Fibroblast of lung (primary cell): Measurements from ENCODE around the gene ZNF512B. TPM values are rescaled to one million over a fixed set of nuclear protein-coding genes. Genes with fewer than 3 reads are reported as not detected.

Source experiments
- DNase-seq, 2 donors: peaks; one replicate each; pipeline versions ENCODE4 v3.0.0 to v3.0.0-alpha.2; 2010; ENCODE audit warnings: low read depth in 2 of 2
- H2AFZ ChIP-seq: 2 replicates; pipeline ENCODE4 v1.5.1; 2012; ENCODE audit warnings: low read length, control low read depth, inconsistent platforms
- H3K27ac ChIP-seq: 2 replicates; pipeline ENCODE4 v1.5.1; 2011; ENCODE audit warnings: low read length, control low read depth; ENCODE audit not compliant: insufficient read depth
- H3K27me3 ChIP-seq: 2 replicates; pipeline ENCODE4 v1.5.1; 2011; ENCODE audit warnings: mild to moderate bottlenecking, low read length; ENCODE audit not compliant: control insufficient read depth, insufficient read depth
- H3K36me3 ChIP-seq: 2 replicates; pipeline ENCODE4 v1.5.1; 2011; ENCODE audit warnings: low read length; ENCODE audit not compliant: control insufficient read depth, insufficient read depth
- H3K4me1 ChIP-seq: 2 replicates; pipeline ENCODE4 v1.5.1; 2011; ENCODE audit warnings: low read length; ENCODE audit not compliant: control insufficient read depth, insufficient read depth; ENCODE audit errors: extremely low read depth
- H3K4me2 ChIP-seq: 2 replicates; pipeline ENCODE4 v1.5.1; 2011; ENCODE audit warnings: low read length, control low read depth; ENCODE audit not compliant: insufficient read depth; ENCODE audit errors: extremely low read depth
- H3K4me3 ChIP-seq, 4 experiments: fragments of 200-600 bp in 1 of 4; sonication (generic) in 1 of 4; replicated peaks in 1 of 4; 2 replicates each; pipeline ENCODE4 v1.5.1; 2011 to 2016; ENCODE audit warnings: low read length in 4 of 4, low read depth in 3 of 4, mild to moderate bottlenecking in 3 of 4, control low read depth in 2 of 4, inconsistent platforms in 1 of 4, mixed read lengths in 1 of 4; ENCODE audit not compliant: insufficient read depth in 1 of 4; ENCODE audit errors: control extremely low read depth in 1 of 4
- H3K79me2 ChIP-seq: 2 replicates; pipeline ENCODE4 v1.5.1; 2012; ENCODE audit warnings: mild to moderate bottlenecking, low read length, inconsistent platforms; ENCODE audit not compliant: control insufficient read depth, insufficient read depth
- H3K9ac ChIP-seq: 2 replicates; pipeline ENCODE4 v1.5.1; 2011; ENCODE audit warnings: mild to moderate bottlenecking, low read length, control low read depth; ENCODE audit not compliant: insufficient read depth
- H3K9me3 ChIP-seq: 2 replicates; pipeline ENCODE4 v1.5.1; 2012; ENCODE audit warnings: low read depth, low read length; ENCODE audit not compliant: control insufficient read depth, insufficient read depth
- H4K20me1 ChIP-seq: 2 replicates; pipeline ENCODE4 v1.5.1; 2011; ENCODE audit warnings: low read length; ENCODE audit not compliant: control insufficient read depth, insufficient read depth; ENCODE audit errors: extremely low read depth
- CTCF ChIP-seq, 2 donors: IDR thresholded peaks in 1 of 2; conservative IDR thresholded peaks in 1 of 2; 1 replicate in 1 of 2; 2 replicates in 1 of 2; pipeline ENCODE4 v1.5.1; 2011 to 2012; ENCODE audit warnings: low read length in 2 of 2, control low read depth in 1 of 2, inconsistent platforms in 1 of 2, low read depth in 1 of 2, mild to moderate bottlenecking in 1 of 2
- EZH2 ChIP-seq: IDR thresholded peaks from 2 replicates; pipeline ENCODE4 v1.5.1; 2012; ENCODE audit warnings: low read length, control low read depth, mild to moderate bottlenecking; ENCODE audit errors: missing control alignments
- polyA plus RNA-seq, 2 donors: library from polyadenylated mRNA; depleted of rRNA in 1 of 2; stranded (reverse) in 1 of 2; unstranded in 1 of 2; fragments of >200 nt; gene quantifications; 2 replicates each; pipeline ENCODE4 v1.2.1, GENCODE V29; 2011 to 2012; ENCODE audit warnings: missing spikeins in 1 of 2
- total RNA-seq: library from RNA; depleted of rRNA; stranded (reverse); fragments of >200 nt; gene quantifications from 2 replicates; pipeline ENCODE4 v1.2.1, GENCODE V29; 2014

Gene ZNF512B
- total and polyA plus RNA-seq, 2 donors (not counting 1 experiment from before 2014, with no cell fraction given) = 3.5 to 8.4 TPM

DNA sequence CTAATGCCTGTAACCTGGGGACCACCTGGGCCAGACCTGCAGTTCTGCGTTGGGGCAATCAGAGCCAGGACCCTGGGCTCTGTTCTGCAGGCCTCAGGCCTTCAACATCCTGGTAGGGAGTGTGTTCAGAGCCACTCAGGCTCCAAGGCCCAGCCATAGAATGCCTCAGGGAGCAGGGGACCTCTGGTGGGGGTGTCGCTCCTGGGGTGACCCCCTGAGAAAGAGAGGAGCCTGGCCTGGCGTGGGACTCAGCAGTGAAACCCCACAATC is 26.0 kb downstream of the ZNF512B start:
- Histone ChIP-seq H3K9me3 (no peaks in the 10 kb centered on the region), H2AFZ (no peak overlapping the region), H3K79me2 (peaks cover 26% of the 10 kb centered on the region), H4K20me1 (no peaks in the 10 kb centered on the region), H3K27ac (no peak overlapping the region), H3K4me3 (no peak overlapping the region), H3K36me3 (peaks cover 41% of the 10 kb centered on the region), H3K9ac (no peak overlapping the region), H3K4me1 (peaks cover 2% of the 10 kb centered on the region), H3K27me3 (no peaks in the 10 kb centered on the region), H3K4me2 (no peak overlapping the region)
- TF ChIP-seq EZH2 = no peak
- TF ChIP-seq CTCF (conservative IDR thresholded peaks at IDR 0.05 in 1 of 2, IDR thresholded peaks at IDR 0.05 in 1 of 2; ENCODE audit: low read depth in 1 of 2, low read length in 2 of 2) = no peak
- no peak for DNase-seq

- Histone ChIP-seq H3K9me3 (no peaks in the 10 kb centered on the region), H3K79me2 (peaks cover 22% of the 10 kb centered on the region), H2AFZ (no peak overlapping the region), H3K4me1 (no peaks in the 10 kb centered on the region), H3K27ac (no peak overlapping the region), H3K27me3 (no peaks in the 10 kb centered on the region), H3K4me3 (no peak overlapping the region), H3K4me2 (no peak overlapping the region), H3K9ac (no peak overlapping the region), H3K36me3 (peaks cover 41% of the 10 kb centered on the region), H4K20me1 (no peaks in the 10 kb centered on the region)
- TF ChIP-seq CTCF (conservative IDR thresholded peaks at IDR 0.05 in 1 of 2, IDR thresholded peaks at IDR 0.05 in 1 of 2; ENCODE audit: low read depth in 1 of 2, low read length in 2 of 2) (no peak), EZH2 (no peak)
- no peak for DNase-seq
These were observed 26.5 kb downstream of the ZNF512B start for GRCh38 chr20:63942969-63943807.

DNA sequence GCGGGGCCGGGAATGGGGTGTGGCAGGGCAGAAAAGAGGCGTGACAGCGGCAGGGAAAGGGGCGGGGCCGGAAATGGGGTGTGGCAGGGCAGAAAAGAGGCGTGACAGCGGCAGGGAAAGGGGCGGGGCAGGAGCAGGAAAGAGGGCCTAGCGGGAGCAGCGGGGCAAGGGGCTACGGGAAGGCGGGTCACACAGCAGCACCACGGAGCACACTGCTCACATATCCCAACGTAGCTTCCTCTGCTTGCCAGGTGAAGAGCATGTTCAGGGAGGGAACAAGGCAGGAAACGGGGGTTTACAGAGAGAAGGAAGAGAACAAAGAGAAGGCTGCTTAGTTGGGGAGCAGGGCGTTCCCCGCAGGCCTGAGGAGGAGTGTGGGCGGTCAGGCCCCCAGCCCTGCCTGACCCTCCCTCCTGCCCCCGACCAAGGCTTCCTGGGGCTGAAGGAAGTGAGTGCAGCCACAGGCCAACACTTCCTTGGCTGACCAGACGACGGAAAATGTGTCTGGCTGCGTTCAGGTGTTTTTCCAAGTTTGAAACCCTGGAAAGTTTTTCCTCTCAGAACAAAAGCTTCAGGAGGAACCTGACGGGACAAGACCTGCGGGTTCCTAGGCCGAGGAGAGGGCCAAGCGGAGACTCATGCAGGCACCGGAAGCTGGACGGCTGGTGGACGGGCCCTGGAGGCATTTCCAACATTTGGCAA is 27.3 kb downstream of the ZNF512B start:
- Histone ChIP-seq H3K9me3 (no peaks in the 10 kb centered on the region), H3K79me2 (peaks cover 15% of the 10 kb centered on the region), H3K27ac (no peak overlapping the region), H3K27me3 (no peaks in the 10 kb centered on the region), H3K4me1 (no peaks in the 10 kb centered on the region), H3K4me2 (no peak overlapping the region), H3K4me3 (no peak overlapping the region), H3K9ac (no peak overlapping the region), H2AFZ (no peak overlapping the region), H4K20me1 (no peaks in the 10 kb centered on the region), H3K36me3 (peaks cover 40% of the 10 kb centered on the region)
- DNase-seq = peak; percentile 27 to 37
- TF ChIP-seq CTCF (conservative IDR thresholded peaks at IDR 0.05 in 1 of 2, IDR thresholded peaks at IDR 0.05 in 1 of 2; ENCODE audit: low read depth in 1 of 2, low read length in 2 of 2) (no peak), EZH2 (no peak)
